GM06990 (cell line): ENCODE measurements around the gene SIL1.

Source experiments
- DNase-seq: peaks from one replicate; pipeline ENCODE4 v3.0.0-alpha.2; 2011; ENCODE audit not compliant: insufficient read length; ENCODE audit errors: extremely low read depth
- H3K27me3 ChIP-seq: replicated peaks from 2 replicates; pipeline ENCODE4 v1.6.0; 2011; ENCODE audit warnings: low read length; ENCODE audit not compliant: control insufficient read depth, insufficient read depth
- H3K36me3 ChIP-seq: 2 replicates; pipeline ENCODE4 v1.5.1; 2011; ENCODE audit warnings: low read length; ENCODE audit not compliant: control insufficient read depth, insufficient read depth
- H3K4me3 ChIP-seq: replicated peaks from 2 replicates; pipeline ENCODE4 v1.5.1; 2011; ENCODE audit warnings: low read depth, mild to moderate bottlenecking, control low read depth, low read length
- CTCF ChIP-seq: IDR thresholded peaks from 2 replicates; pipeline ENCODE4 v1.5.1; 2011; ENCODE audit warnings: low read length, control low read depth, mild to moderate bottlenecking, inconsistent platforms; ENCODE audit not compliant: insufficient read depth, poor library complexity, severe bottlenecking

Gene SIL1

GRCh38 chr5:138946831-138947560 lies 251.2 kb downstream of the SIL1 start:
- Histone ChIP-seq H3K4me3 (no peak overlapping the region), H3K27me3 (no peaks in the 10 kb centered on the region), H3K36me3 (peaks cover 26% of the 10 kb centered on the region)
- TF ChIP-seq CTCF, result no peak
- DNase-seq, result no peak

- no peak overlapping the region for H3K4me3 ChIP-seq
- H3K36me3 ChIP-seq, result peaks cover 21% of the 10 kb centered on the region
- no peaks in the 10 kb centered on the region for H3K27me3 ChIP-seq
- no peak for TF ChIP-seq CTCF
- no peak for DNase-seq
Measured at GRCh38 chr5:138946241-138946623, 251.9 kb downstream of the SIL1 start.

GRCh38 chr5:138945421-138946240 lies 252.5 kb downstream of the SIL1 start:
- no peak overlapping the region for H3K4me3 ChIP-seq
- H3K36me3 ChIP-seq, result peaks cover 19% of the 10 kb centered on the region
- no peak for DNase-seq
- TF ChIP-seq CTCF, result no peak
- H3K27me3 ChIP-seq, result no peaks in the 10 kb centered on the region

GRCh38 chr5:138944527-138945322 lies 253.4 kb downstream of the SIL1 start:
- TF ChIP-seq CTCF, result no peak
- H3K4me3 ChIP-seq, result no peak overlapping the region
- peaks cover 19% of the 10 kb centered on the region for H3K36me3 ChIP-seq
- DNase-seq, result no peak
- H3K27me3 ChIP-seq, result no peaks in the 10 kb centered on the region

GRCh38 chr5:138943599-138944173 lies 254.5 kb downstream of the SIL1 start:
- no peak overlapping the region for H3K4me3 ChIP-seq
- no peak for DNase-seq
- no peaks in the 10 kb centered on the region for H3K27me3 ChIP-seq
- no peak for TF ChIP-seq CTCF
- H3K36me3 ChIP-seq, result peaks cover 16% of the 10 kb centered on the region
